Naive thymus-derived CD8-positive, alpha-beta T cell (primary cell): Measurements from ENCODE around the gene BACE1. TPM values are rescaled to one million over a fixed set of nuclear protein-coding genes. Genes with fewer than 3 reads are reported as not detected.

Experiments
- polyA plus RNA-seq, 3 donors: library from polyadenylated mRNA; unstranded; fragments of 300-500 nt; fragmentation: Illumina TruSeq; gene quantifications; one replicate each; pipeline ENCODE4 v1.2.3, GENCODE V29; 2021
- total RNA-seq, 8 experiments: library from RNA in 2 of 8; stranded (reverse) in 2 of 8; gene quantifications; one replicate each; pipeline ENCODE4 v1.2.3 and lab custom pipeline; 2021 to 2026

BACE1 gene
- total and polyA plus RNA-seq, 5 experiments from 2014 or later, result 0.08 to 0.41 (median 0.27) TPM; not detected in 1

Other genes starting within 250 kb of the BACE1 start
- 10 to 100 TPM; 63.4 to 69.2 TPM for gene SIK3, start 217.8 kb downstream of the BACE1 start, total RNA-seq
- 10 to 100 TPM; 14.1 to 16.2 (median 15.2) TPM for gene SIK3, start 217.8 kb downstream of the BACE1 start, polyA plus RNA-seq
- 10 to 100 TPM; 59.2 to 60.5 TPM for gene PAFAH1B2, start 172.0 kb downstream of the BACE1 start, total RNA-seq
- gene PAFAH1B2, start 172.0 kb downstream of the BACE1 start, polyA plus RNA-seq, result 10 to 100 TPM; 14.4 to 19.5 (median 18.3) TPM
- 10 to 100 TPM; 48.0 to 63.0 TPM for gene SIDT2, start 137.5 kb downstream of the BACE1 start, total RNA-seq
- gene SIDT2, start 137.5 kb downstream of the BACE1 start, polyA plus RNA-seq, result 1 to 10 TPM; 2.3 to 3.1 (median 2.3) TPM
- gene TAGLN, start 116.9 kb downstream of the BACE1 start, total RNA-seq, result 10 to 100 TPM; 12.1 to 14.4 TPM
- gene TAGLN, start 116.9 kb downstream of the BACE1 start, polyA plus RNA-seq, result under 1 TPM; 0.13 to 0.51 (median 0.21) TPM
- 100 to 1,000 TPM; 277 to 296 TPM for gene PCSK7, start 84.2 kb downstream of the BACE1 start, total RNA-seq
- 10 to 100 TPM; 32.6 to 60.6 (median 47.8) TPM for gene PCSK7, start 84.2 kb downstream of the BACE1 start, polyA plus RNA-seq
- gene RNF214, start 83.6 kb downstream of the BACE1 start, total RNA-seq, result 10 to 100 TPM; 28.8 to 30.3 TPM
- 10 to 100 TPM in 1 of 3 donors, 1 to 10 TPM in 2; 7.5 to 11.6 (median 9.3) TPM for gene RNF214, start 83.6 kb downstream of the BACE1 start, polyA plus RNA-seq
- gene BACE1-AS, start 24.9 kb downstream of the BACE1 start, total RNA-seq, result 10 to 100 TPM; 10.5 to 11.6 TPM
- under 1 TPM; 0.19 to 0.82 (median 0.21) TPM for gene BACE1-AS, start 24.9 kb downstream of the BACE1 start, polyA plus RNA-seq
- gene CEP164, start 11.6 kb upstream of the BACE1 start, total RNA-seq, result 10 to 100 TPM; 38.6 to 45.4 TPM
- 10 to 100 TPM; 11.3 to 15.6 (median 14.9) TPM for gene CEP164, start 11.6 kb upstream of the BACE1 start, polyA plus RNA-seq